ENCODE measurements around the gene CEP72.

CEP72 gene

DNA sequence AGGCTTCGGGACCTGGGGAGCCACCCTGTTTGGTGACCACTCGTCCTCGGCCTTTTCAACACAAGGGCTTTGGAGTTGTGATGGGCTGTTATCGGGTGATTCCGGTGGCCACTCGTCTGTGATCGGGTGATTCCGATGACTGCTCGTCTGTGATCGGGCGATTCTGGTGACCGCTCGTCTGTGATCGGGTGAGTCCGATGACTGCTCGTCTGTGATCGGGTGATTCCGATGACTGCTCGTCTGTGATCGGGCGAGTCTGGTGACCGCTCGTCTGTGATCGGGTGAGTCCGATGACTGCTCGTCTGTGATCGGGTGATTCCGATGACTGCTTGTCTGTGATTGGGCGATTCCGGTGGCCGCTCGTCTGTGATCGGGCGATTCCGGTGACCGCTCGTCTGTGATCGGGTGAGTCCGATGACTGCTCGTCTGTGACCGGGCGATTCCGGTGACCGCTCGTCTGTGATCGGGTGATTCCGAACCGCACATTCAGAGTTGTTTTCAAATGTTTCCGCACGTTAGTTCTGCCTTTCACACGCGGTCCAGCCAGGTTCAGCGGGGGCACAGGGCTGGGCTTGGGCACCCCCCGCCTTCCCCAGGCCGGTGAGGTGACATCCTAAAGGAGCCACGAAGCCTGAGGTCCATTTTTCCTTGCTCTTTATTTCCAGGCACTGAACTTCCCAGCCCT, 50.8 kb downstream of the CEP72 start:
- Histone ChIP-seq H3K36me3 (ENCODE audit: insufficient read depth, low read length) (peaks cover 72% of the 10 kb centered on the region), H3K9me3 (ENCODE audit: insufficient read depth, low read depth, low read length) (no peaks in the 10 kb centered on the region), H3K27ac (ENCODE audit: low read depth, low read length) (no peak overlapping the region), H3K4me1 (ENCODE audit: insufficient read depth, low read length) (no peaks in the 10 kb centered on the region), H3K4me3 (ENCODE audit: low read length) (no peak overlapping the region), H3K9ac (ENCODE audit: low read depth, low read length) (no peak overlapping the region), H3K27me3 (ENCODE audit: insufficient read depth, low read length) (no peaks in the 10 kb centered on the region)
- WGBS: 96% methylated on average over 56 of the region's 56 CpGs

DNA sequence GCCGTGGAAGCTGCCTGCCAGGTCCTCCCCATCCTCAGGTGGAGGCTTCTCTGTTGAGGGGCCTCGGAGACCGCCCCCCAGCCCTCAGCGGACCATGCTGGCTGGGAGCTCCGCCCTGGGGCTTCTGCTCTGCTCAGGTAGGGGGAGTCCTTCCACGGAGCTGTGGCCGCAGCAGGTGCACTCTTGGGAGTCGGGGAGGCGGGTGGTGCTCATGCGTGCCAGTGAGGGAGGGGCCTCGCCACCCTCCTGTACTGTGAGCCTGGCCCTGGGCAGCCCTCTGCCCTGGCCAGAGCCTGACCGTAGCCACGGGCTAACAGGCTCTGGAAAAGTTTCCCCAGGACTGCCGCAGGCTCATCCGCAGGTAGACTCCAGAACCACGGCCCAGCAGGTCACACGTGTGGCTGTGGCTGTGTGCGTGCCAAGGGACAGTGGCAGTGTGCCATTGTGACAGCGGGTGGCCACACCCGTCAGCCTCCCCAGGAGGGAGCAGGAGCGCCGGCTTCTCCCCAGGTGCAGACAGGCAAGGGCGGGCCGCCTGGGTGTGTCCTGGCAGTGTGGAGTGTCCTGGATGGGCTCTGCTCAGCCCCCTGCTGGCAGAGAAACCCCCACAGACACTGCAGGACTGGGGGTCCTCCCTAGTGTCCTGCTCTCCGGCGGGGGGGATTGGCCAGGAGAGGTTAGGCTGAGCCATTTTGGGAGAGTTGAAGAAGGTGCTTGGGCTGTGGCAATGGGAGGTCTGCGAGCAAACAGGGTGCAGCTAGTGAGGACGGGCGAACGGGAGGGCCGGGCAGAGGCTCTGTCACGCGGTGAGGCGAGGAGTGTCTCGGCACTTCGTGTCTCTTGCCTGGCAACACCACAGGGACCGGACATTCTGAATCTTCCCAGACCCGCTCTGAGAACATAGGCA, 51.5 kb downstream of the CEP72 start:
- H3K9me3 ChIP-seq (ENCODE audit: insufficient read depth, low read depth, low read length): no peaks in the 10 kb centered on the region
- WGBS: 95% methylated on average over 38 of the region's 38 CpGs
- no peaks in the 10 kb centered on the region for H3K4me1 ChIP-seq (ENCODE audit: insufficient read depth, low read length)
- peaks cover 67% of the 10 kb centered on the region for H3K36me3 ChIP-seq (ENCODE audit: insufficient read depth, low read length)
- H3K27me3 ChIP-seq (ENCODE audit: insufficient read depth, low read length): no peaks in the 10 kb centered on the region
- no peak overlapping the region for H3K4me3 ChIP-seq (ENCODE audit: low read length)
- no peak overlapping the region for H3K27ac ChIP-seq (ENCODE audit: low read depth, low read length)
- no peak overlapping the region for H3K9ac ChIP-seq (ENCODE audit: low read depth, low read length)

DNA sequence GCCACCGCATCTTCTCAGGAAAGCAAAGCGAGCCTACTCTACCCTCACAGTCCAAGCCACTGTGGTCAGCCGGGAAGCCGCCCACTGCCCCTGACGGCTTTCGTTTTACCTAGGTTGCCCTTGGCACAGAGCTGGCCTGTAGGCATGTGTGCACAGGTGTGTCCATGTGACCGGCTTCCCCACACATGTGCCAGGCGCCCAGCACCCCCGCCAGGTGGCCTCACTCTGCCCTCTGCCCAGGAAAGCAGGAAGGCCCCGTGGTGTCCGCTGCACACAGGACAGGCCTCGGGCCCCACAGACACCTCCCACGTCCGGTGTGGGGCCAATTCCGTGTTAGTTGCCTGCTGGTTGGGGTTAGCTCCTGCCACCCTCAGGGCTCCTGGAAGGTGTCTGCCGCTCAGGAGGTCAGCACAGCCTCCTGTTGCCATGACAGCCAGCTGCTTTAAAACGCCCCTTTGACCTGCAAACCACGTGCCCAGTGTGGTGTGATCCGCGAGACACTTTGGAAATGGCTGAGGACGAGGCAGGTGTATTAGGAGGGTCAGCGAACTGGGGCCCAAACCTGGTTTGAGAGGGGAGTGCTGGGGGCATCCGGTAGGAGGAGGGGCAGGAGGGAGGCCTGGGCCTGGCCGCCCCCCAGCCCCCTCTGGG, 52.3 kb downstream of the CEP72 start:
- no peaks in the 10 kb centered on the region for H3K4me1 ChIP-seq (ENCODE audit: insufficient read depth, low read length)
- no peak overlapping the region for H3K27ac ChIP-seq (ENCODE audit: low read depth, low read length)
- peaks cover 60% of the 10 kb centered on the region for H3K36me3 ChIP-seq (ENCODE audit: insufficient read depth, low read length)
- no peak overlapping the region for H3K9ac ChIP-seq (ENCODE audit: low read depth, low read length)
- 96% methylated on average over 24 of the region's 24 CpGs for WGBS
- H3K27me3 ChIP-seq (ENCODE audit: insufficient read depth, low read length): no peaks in the 10 kb centered on the region
- no peak overlapping the region for H3K4me3 ChIP-seq (ENCODE audit: low read length)
- H3K9me3 ChIP-seq (ENCODE audit: insufficient read depth, low read depth, low read length): no peaks in the 10 kb centered on the region

- Histone ChIP-seq H3K4me1 (ENCODE audit: insufficient read depth, low read length) (no peaks in the 10 kb centered on the region), H3K27me3 (ENCODE audit: insufficient read depth, low read length) (no peaks in the 10 kb centered on the region), H3K27ac (ENCODE audit: low read depth, low read length) (no peak overlapping the region), H3K36me3 (ENCODE audit: insufficient read depth, low read length) (peaks cover 55% of the 10 kb centered on the region), H3K9me3 (ENCODE audit: insufficient read depth, low read depth, low read length) (no peaks in the 10 kb centered on the region), H3K9ac (ENCODE audit: low read depth, low read length) (no peak overlapping the region), H3K4me3 (ENCODE audit: low read length) (no peak overlapping the region)
- WGBS: 96% methylated on average over 20 of the region's 20 CpGs
Measured at GRCh38 chr5:664994-665360, 52.8 kb downstream of the CEP72 start.

GRCh38 chr5:665541-665955, 53.4 kb downstream of the CEP72 start:
- Histone ChIP-seq H3K9me3 (ENCODE audit: insufficient read depth, low read depth, low read length) (no peaks in the 10 kb centered on the region), H3K36me3 (ENCODE audit: insufficient read depth, low read length) (peaks cover 49% of the 10 kb centered on the region), H3K4me3 (ENCODE audit: low read length) (no peak overlapping the region), H3K9ac (ENCODE audit: low read depth, low read length) (no peak overlapping the region), H3K4me1 (ENCODE audit: insufficient read depth, low read length) (no peaks in the 10 kb centered on the region), H3K27ac (ENCODE audit: low read depth, low read length) (no peak overlapping the region), H3K27me3 (ENCODE audit: insufficient read depth, low read length) (no peaks in the 10 kb centered on the region)
- 88% methylated on average over 7 of the region's 8 CpGs for WGBS

DNA sequence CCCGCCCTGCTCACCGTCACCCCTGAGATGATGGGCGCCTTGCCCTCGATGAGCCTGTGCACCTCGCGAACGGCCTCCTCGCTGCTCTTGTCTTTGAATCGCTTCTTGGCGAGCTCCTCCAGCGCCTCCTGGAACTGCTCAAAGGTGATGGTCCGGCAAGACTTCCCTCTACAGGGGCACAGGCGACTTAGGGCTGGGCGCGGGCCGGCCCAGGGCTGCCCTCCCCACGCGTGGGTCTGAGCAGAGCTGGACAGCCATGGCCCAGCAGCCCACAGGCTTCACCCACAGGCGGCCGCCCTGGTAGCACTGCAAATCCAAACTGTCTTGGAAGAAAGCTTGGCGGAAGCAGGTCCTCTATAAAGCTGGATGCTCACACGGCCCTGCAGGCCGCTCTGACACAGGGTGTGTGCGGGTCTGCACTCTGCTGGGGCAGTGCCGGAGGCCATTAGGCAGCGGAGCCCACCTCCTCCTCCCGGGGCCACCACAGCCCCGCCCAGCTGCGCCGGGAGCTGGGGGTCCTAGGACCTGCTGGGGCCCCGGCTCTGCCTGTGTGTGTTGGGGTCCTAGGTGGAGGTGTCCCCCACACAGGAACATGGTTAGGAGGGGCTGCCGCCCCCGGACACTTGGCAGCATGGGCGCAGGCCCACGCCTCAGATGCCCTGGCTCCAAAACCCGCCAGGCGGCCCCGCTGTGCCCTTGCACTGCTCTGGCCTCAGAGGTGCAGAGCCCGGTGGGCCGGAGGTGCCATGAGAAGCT, 54.0 kb downstream of the CEP72 start:
- no peaks in the 10 kb centered on the region for H3K9me3 ChIP-seq (ENCODE audit: insufficient read depth, low read depth, low read length)
- H3K27ac ChIP-seq (ENCODE audit: low read depth, low read length): no peak overlapping the region
- peaks cover 43% of the 10 kb centered on the region for H3K36me3 ChIP-seq (ENCODE audit: insufficient read depth, low read length)
- no peak overlapping the region for H3K4me3 ChIP-seq (ENCODE audit: low read length)
- no peaks in the 10 kb centered on the region for H3K4me1 ChIP-seq (ENCODE audit: insufficient read depth, low read length)
- H3K27me3 ChIP-seq (ENCODE audit: insufficient read depth, low read length): no peaks in the 10 kb centered on the region
- no peak overlapping the region for H3K9ac ChIP-seq (ENCODE audit: low read depth, low read length)
- 95% methylated on average over 40 of the region's 40 CpGs for WGBS

DNA sequence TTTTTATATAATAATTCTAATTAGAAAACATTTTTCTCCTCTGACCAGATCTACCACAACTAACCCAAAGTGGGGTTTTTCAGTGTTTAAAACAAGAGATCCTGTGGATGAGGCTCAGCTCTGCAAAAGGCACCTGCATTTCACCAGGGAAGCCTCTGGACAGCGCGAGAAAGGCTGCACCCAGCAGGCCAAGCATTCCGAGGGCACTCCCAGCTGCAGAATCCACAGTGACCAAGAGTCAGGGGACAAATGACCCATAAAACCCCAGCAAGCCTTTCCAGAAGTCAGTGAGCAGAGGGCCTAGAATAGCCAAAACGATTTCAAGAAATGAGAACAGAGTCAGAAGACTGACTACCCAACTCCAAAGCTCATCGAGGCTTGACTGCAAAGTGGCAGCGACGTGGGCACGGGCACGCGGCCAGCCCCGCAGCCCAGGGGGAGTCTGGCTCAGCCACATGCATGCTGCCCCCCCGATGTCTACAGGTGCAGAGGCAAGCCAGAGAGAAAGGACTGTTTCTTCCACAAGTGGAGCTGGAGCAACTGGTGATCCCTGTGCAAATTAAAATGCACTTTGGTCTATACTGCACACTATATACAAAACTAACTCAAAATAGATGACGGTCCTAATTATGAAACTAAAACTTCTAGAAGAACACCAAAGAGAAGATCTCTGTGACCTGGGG, 54.8 kb downstream of the CEP72 start:
- no peaks in the 10 kb centered on the region for H3K9me3 ChIP-seq (ENCODE audit: insufficient read depth, low read depth, low read length)
- H3K4me3 ChIP-seq (ENCODE audit: low read length): no peak overlapping the region
- H3K4me1 ChIP-seq (ENCODE audit: insufficient read depth, low read length): no peaks in the 10 kb centered on the region
- no peak overlapping the region for H3K27ac ChIP-seq (ENCODE audit: low read depth, low read length)
- H3K36me3 ChIP-seq (ENCODE audit: insufficient read depth, low read length): peaks cover 37% of the 10 kb centered on the region
- 95% methylated on average over 13 of the region's 13 CpGs for WGBS
- no peaks in the 10 kb centered on the region for H3K27me3 ChIP-seq (ENCODE audit: insufficient read depth, low read length)
- H3K9ac ChIP-seq (ENCODE audit: low read depth, low read length): no peak overlapping the region

DNA sequence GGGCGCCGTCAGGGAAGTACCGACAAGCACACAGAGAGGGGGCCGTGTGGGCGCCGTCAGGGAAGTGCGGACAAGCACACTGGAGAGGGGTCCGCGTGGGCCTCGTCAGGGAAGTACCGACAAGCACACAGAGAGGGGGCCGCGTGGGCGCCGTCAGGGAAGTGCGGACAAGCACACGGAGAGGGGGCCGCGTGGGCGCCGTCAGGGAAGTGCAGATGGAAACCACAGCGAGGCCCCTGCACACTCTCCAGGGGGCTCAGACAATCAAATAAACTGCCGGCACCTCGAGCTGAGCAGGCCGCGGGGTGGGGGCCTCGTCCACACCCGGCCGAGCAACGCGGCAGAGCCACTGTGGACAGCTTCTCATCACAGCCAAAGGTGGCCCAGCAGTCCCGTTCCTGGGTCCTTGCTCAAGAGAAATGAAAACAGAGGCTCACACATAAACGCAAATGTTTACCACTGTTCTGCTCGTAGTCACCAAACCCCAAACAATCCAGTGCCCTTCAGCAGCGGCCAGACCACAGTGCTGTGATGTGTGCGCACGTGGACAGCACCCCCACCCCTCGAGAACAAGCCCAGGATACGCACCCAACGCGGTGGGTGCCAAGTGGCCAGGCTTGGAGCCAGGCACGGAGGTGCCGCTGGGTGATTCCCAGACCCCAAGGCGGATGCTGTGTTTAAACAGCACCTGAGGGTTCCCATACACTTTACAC, 56.3 kb downstream of the CEP72 start:
- no peaks in the 10 kb centered on the region; the same call in 1 of the 2 replicates for H3K27me3 ChIP-seq (ENCODE audit: insufficient read depth, low read length)
- H3K4me1 ChIP-seq (ENCODE audit: insufficient read depth, low read length): no peaks in the 10 kb centered on the region
- no peak overlapping the region for H3K27ac ChIP-seq (ENCODE audit: low read depth, low read length)
- H3K9me3 ChIP-seq (ENCODE audit: insufficient read depth, low read depth, low read length): no peaks in the 10 kb centered on the region
- 94% methylated on average over 44 of the region's 44 CpGs for WGBS
- peaks cover 27% of the 10 kb centered on the region for H3K36me3 ChIP-seq (ENCODE audit: insufficient read depth, low read length)
- H3K9ac ChIP-seq (ENCODE audit: low read depth, low read length): peak overlapping the region; percentile 12; the same call in 1 of the 2 replicates
- no peak overlapping the region for H3K4me3 ChIP-seq (ENCODE audit: low read length)

DNA sequence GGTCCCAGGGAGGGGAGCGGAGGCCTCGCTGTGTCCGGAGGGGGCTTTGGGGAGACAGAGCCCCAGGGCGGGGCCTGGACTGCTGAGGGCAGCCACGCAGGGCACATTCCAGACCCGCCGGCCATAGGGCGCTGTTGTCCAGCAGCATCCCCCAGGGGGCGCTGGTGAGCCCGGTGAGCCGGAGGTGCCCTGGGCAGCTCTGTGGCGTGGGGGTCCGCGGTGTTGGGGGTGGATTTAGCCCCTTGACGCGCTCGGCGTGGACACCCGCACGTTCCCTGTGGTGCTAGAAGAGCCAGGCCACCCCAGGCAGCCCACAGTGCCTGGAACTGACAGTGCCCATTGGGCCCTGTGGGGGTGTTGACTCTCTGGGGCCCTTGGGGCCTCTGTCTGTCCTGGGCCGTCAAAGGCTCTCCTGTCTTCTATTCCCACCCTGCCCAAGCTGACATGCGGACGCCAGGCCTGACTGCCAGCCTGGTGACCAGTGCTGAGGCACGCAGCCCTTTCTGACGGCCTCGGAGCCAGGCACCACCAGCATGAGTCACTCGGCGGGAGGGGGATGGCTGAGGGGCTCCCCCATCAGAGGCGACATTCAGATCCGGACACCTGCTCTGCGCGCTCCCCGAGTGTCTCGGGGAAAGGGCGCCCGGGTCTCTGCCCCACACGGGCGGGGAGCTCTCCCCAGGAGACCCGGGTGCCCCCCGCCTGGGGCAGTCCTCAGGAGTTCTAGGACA, 57.1 kb downstream of the CEP72 start:
- 69% methylated on average over 40 of the region's 40 CpGs for WGBS
- H3K9me3 ChIP-seq (ENCODE audit: insufficient read depth, low read depth, low read length): no peaks in the 10 kb centered on the region
- no peak overlapping the region for H3K4me3 ChIP-seq (ENCODE audit: low read length)
- no peak overlapping the region for H3K27ac ChIP-seq (ENCODE audit: low read depth, low read length)
- peak overlapping the region; percentile 12; the same call in 1 of the 2 replicates for H3K9ac ChIP-seq (ENCODE audit: low read depth, low read length)
- H3K27me3 ChIP-seq (ENCODE audit: insufficient read depth, low read length): no peaks in the 10 kb centered on the region; the same call in 1 of the 2 replicates
- H3K36me3 ChIP-seq (ENCODE audit: insufficient read depth, low read length): peaks cover 23% of the 10 kb centered on the region
- no peaks in the 10 kb centered on the region for H3K4me1 ChIP-seq (ENCODE audit: insufficient read depth, low read length)
